UCSD-AML1 (cell line): Measurements from ENCODE around the gene FAM107A.

ENCODE experiments used
- DNase-seq: peaks from one replicate; lab custom pipeline; 2025; ENCODE audit not compliant: unreplicated experiment; lab: John Stamatoyannopoulos, UW

Gene FAM107A

GRCh38 chr3:58568572-58569286, 8.5 kb downstream of the FAM107A start:
- peak; percentile 71 for DNase-seq

- no peak for DNase-seq
Measured at GRCh38 chr3:58567251-58567515, 10.0 kb downstream of the FAM107A start.

GRCh38 chr3:58566398-58567250, 10.6 kb downstream of the FAM107A start:
- DNase-seq = no peak

- DNase-seq = no peak
Measured at GRCh38 chr3:58565621-58566397, 11.4 kb downstream of the FAM107A start.

GRCh38 chr3:58564456-58565160, 12.6 kb downstream of the FAM107A start:
- DNase-seq = no peak

- DNase-seq = no peak
Measured at GRCh38 chr3:58564054-58564453, 13.1 kb downstream of the FAM107A start.

- no peak for DNase-seq
Measured at GRCh38 chr3:58563386-58564035, 13.7 kb downstream of the FAM107A start.

- DNase-seq = no peak
Measured at GRCh38 chr3:58562498-58562897, 14.7 kb downstream of the FAM107A start.

GRCh38 chr3:58560771-58561311, 16.4 kb downstream of the FAM107A start:
- no peak for DNase-seq

- no peak for DNase-seq
Measured at GRCh38 chr3:58559586-58559985, 17.6 kb downstream of the FAM107A start.

- no peak for DNase-seq
Measured at GRCh38 chr3:58557491-58557890, 19.7 kb downstream of the FAM107A start.

GRCh38 chr3:58556761-58557221, 20.4 kb downstream of the FAM107A start:
- DNase-seq = no peak

- no peak for DNase-seq
Measured at GRCh38 chr3:58556001-58556400, 21.2 kb downstream of the FAM107A start.

GRCh38 chr3:58555203-58555602, 22.0 kb downstream of the FAM107A start:
- DNase-seq = no peak

GRCh38 chr3:58553003-58553402, 24.2 kb downstream of the FAM107A start:
- no peak for DNase-seq

- DNase-seq = no peak
Measured at GRCh38 chr3:58551636-58552180, 25.5 kb downstream of the FAM107A start.

GRCh38 chr3:58544541-58544940, 32.6 kb downstream of the FAM107A start:
- no peak for DNase-seq

- DNase-seq = no peak
Measured at GRCh38 chr3:58540176-58540858, 36.9 kb downstream of the FAM107A start.

GRCh38 chr3:58539626-58540025, 37.6 kb downstream of the FAM107A start:
- DNase-seq = no peak
